Measurements from ENCODE around the gene RRAS. TPM values are rescaled to one million over a fixed set of nuclear protein-coding genes. Genes with fewer than 3 reads are reported as not detected.

Gene RRAS
- total and polyA plus RNA-seq, 8 donors: 21.4 to 131 (median 30.7) TPM

- intact Hi-C loops (cut with DNase I): no loop called here
- ATAC-seq: no peak
These were observed 42.3 kb downstream of the RRAS start for GRCh38 chr19:49597703-49597974.

DNA sequence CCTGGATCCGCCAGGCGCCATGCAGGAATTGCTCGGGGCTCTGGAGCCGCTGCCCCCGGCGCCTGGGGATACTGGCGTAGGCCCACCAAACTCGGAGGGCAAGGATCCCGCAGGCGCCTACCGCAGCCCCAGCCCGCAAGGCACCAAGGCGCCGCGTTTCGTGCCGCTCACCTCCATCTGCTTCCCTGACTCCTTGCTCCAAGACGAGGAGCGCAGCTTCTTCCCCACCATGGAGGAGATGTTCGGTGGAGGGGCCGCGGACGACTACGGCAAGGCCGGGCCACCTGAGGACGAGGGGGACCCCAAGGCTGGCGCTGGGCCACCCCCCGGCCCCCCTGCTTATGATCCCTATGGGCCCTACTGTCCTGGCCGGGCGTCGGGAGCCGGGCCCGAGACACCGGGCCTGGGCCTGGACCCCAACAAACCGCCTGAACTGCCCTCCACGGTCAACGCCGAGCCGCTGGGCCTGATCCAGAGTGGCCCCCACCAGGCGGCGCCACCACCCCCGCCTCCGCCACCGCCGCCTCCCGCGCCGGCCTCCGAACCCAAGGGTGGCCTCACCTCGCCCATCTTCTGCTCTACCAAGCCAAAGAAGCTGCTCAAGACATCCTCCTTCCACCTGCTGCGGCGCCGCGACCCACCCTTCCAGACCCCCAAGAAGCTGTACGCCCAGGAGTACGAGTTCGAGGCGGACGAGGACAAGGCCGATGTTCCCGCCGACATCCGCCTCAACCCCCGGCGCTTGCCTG, 42.8 kb downstream of the RRAS start:
- no peaks in the 10 kb centered on the region for H3K9me3 ChIP-seq
- H3K36me3 ChIP-seq: peaks cover 0 to 83% of the 10 kb centered on the region in 2 donors
- no peak for DNase-seq
- H3K4me3 ChIP-seq: no peak overlapping the region
- TF ChIP-seq CTCF (IDR thresholded peaks at IDR 0.05): no peak
- no peak overlapping the region for H3K27ac ChIP-seq
- H3K4me1 ChIP-seq: peaks cover 0 to 22% of the 10 kb centered on the region in 2 donors
- no peak for ATAC-seq
- intact Hi-C loops (cut with DNase I): no loop called here
- no peaks in the 10 kb centered on the region for H3K27me3 ChIP-seq

More at GRCh38 chr19:49597703-49597974, 42.3 kb downstream of the RRAS start:
- H3K36me3 ChIP-seq: peaks cover 0 to 88% of the 10 kb centered on the region in 2 donors
- H3K9me3 ChIP-seq: no peaks in the 10 kb centered on the region
- H3K27ac ChIP-seq: no peak overlapping the region
- DNase-seq: peak in 1 of 4 donors; percentile 80
- H3K4me3 ChIP-seq: no peak overlapping the region
- H3K4me1 ChIP-seq: peaks cover 0 to 17% of the 10 kb centered on the region in 2 donors
- H3K27me3 ChIP-seq: no peaks in the 10 kb centered on the region
- no peak for TF ChIP-seq CTCF (IDR thresholded peaks at IDR 0.05)

- H3K36me3 ChIP-seq: peaks cover 0 to 76% of the 10 kb centered on the region in 2 donors
These were observed 43.5 kb downstream of the RRAS start for GRCh38 chr19:49596407-49596806.

DNA sequence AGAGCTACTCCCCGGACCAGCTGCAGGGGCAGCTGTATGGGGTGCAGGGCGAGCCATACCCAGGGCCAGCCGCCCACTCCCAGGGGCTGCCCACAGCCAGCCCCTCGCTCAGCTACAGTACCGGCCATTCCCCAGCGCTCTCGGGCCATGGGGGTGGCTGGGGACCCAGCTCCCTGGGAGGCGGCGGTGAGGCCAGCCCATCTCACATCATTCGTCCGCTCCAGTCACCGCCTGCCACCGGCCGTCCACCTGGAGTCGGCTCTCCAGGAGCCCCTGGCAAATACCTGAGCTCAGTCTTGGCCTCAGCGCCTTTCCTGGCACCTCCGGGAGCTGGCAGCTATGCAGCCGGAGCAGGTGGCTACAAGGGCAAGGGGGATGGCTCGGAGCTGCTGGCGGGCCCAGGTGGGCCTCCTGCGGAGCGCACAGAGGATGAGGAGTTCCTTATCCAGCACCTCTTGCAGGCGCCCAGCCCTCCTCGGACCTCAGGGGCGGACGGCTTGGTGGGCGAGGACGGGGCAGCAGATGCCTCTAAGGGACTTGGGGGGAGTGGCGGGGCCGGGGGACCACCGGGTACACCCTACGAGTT, 44.0 kb downstream of the RRAS start:
- Histone ChIP-seq H3K27ac (no peak overlapping the region), H3K4me1 (peaks cover 0 to 24% of the 10 kb centered on the region in 2 donors), H3K9me3 (no peaks in the 10 kb centered on the region), H3K4me3 (no peak overlapping the region), H3K36me3 (peaks cover 0 to 71% of the 10 kb centered on the region in 2 donors), H3K27me3 (no peaks in the 10 kb centered on the region)
- intact Hi-C loops (cut with DNase I): no loop called here
- ATAC-seq (no peak), DNase-seq (peak in 1 of 4 donors; percentile 71)
- TF ChIP-seq CTCF (IDR thresholded peaks at IDR 0.05): no peak

More at GRCh38 chr19:49596407-49596806, 43.5 kb downstream of the RRAS start:
- DNase-seq (peak in 1 of 4 donors; percentile 70), ATAC-seq (no peak)
- intact Hi-C loops (cut with DNase I): no loop called here
- TF ChIP-seq CTCF (IDR thresholded peaks at IDR 0.05): no peak
- Histone ChIP-seq H3K27ac (no peak overlapping the region), H3K4me1 (peaks cover 0 to 24% of the 10 kb centered on the region in 2 donors), H3K9me3 (no peaks in the 10 kb centered on the region), H3K4me3 (no peak overlapping the region), H3K27me3 (no peaks in the 10 kb centered on the region)

GRCh38 chr19:49594993-49595818, 44.7 kb downstream of the RRAS start:
- peak in 1 of 4 donors; percentile 75 for DNase-seq
- Histone ChIP-seq H3K9me3 (no peaks in the 10 kb centered on the region), H3K4me1 (peaks cover 0 to 24% of the 10 kb centered on the region in 2 donors), H3K27ac (no peak overlapping the region), H3K27me3 (no peaks in the 10 kb centered on the region), H3K4me3 (no peak overlapping the region), H3K36me3 (peaks cover 0 to 64% of the 10 kb centered on the region in 2 donors)
- no peak for TF ChIP-seq CTCF (IDR thresholded peaks at IDR 0.05)
- intact Hi-C loops (cut with DNase I): no loop called here
- ATAC-seq: no peak

Measured in left lung (tissue), 10 donors.